SK-N-SH treated with all-trans-retinoic acid at 6 μM for 48 hours (cell line): ENCODE data around the gene MYOCD.

Experiments used
- PPARA ChIP-seq: fragments of 250-450 bp; sonication (Bioruptor Pico); IDR thresholded peaks from 2 replicates; pipeline ENCODE4 v1.5.0; 2020; ENCODE audit warnings: mild to moderate bottlenecking, borderline replicate concordance
- RARB ChIP-seq: fragments of 250-450 bp; sonication (Bioruptor Pico); IDR thresholded peaks from 2 replicates; pipeline ENCODE4 v1.8.0; 2021; ENCODE audit warnings: mild to moderate bottlenecking, moderate library complexity
- ZC3H10 ChIP-seq: fragments of 250-450 bp; sonication (Bioruptor Pico); IDR thresholded peaks from 2 replicates; pipeline ENCODE4 v1.5.1; 2021; ENCODE audit warnings: mild to moderate bottlenecking, moderate library complexity
- ZNF565 ChIP-seq: fragments of 450-650 bp; formaldehyde crosslinking; conservative IDR thresholded peaks from 2 replicates; pipeline ENCODE4 v1.5.0; 2020; ENCODE audit warnings: low read depth, mild to moderate bottlenecking, moderate library complexity
- TF ChIP-seq, protein P1 (sequence below): fragments of 250-450 bp; sonication (Bioruptor Pico); IDR thresholded peaks from 2 replicates; pipeline ENCODE4 v1.5.1; 2021; ENCODE audit warnings: mild to moderate bottlenecking, moderate library complexity
- TF ChIP-seq, protein P2 (sequence below): fragments of 250-450 bp; sonication (Bioruptor Pico); IDR thresholded peaks from 2 replicates; pipeline ENCODE4 v1.8.0; 2021; ENCODE audit warnings: low read depth, mild to moderate bottlenecking, moderate library complexity, borderline replicate concordance

DNA sequence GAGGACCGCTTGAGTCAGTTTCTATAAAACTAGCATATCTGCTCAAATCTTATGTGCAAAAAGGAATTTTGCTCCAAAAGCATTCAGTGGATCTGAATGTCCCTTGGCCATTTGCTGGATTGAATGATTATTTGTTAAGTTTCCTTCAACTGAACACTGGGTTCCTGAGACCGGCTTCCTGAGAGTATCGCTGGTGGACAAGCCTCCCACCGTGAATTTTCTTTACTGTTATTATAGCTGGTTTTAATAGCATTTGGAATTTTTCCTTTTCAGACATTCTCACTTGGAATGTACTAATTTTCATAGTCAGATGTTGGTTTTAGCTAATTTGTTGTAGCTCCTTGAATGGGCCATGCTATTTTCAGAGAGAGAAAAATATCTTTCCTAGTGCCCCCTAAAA lies 9.8 kb upstream of the MYOCD start:
- TF ChIP-seq RARB (no peak), ZNF565 (CRISPR knock-in tag) (no peak), ZC3H10 (no peak), PPARA (CRISPR knock-in tag) (no peak)
- TF ChIP-seq, protein P1, sequence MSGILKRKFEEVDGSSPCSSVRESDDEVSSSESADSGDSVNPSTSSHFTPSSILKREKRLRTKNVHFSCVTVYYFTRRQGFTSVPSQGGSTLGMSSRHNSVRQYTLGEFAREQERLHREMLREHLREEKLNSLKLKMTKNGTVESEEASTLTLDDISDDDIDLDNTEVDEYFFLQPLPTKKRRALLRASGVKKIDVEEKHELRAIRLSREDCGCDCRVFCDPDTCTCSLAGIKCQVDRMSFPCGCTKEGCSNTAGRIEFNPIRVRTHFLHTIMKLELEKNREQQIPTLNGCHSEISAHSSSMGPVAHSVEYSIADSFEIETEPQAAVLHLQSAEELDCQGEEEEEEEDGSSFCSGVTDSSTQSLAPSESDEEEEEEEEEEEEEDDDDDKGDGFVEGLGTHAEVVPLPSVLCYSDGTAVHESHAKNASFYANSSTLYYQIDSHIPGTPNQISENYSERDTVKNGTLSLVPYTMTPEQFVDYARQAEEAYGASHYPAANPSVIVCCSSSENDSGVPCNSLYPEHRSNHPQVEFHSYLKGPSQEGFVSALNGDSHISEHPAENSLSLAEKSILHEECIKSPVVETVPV (CRISPR knock-in tag) = no peak
- TF ChIP-seq, protein P2, sequence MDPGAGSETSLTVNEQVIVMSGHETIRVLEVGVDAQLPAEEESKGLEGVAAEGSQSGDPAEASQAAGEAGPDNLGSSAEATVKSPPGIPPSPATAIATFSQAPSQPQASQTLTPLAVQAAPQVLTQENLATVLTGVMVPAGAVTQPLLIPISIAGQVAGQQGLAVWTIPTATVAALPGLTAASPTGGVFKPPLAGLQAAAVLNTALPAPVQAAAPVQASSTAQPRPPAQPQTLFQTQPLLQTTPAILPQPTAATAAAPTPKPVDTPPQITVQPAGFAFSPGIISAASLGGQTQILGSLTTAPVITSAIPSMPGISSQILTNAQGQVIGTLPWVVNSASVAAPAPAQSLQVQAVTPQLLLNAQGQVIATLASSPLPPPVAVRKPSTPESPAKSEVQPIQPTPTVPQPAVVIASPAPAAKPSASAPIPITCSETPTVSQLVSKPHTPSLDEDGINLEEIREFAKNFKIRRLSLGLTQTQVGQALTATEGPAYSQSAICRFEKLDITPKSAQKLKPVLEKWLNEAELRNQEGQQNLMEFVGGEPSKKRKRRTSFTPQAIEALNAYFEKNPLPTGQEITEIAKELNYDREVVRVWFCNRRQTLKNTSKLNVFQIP (CRISPR knock-in tag) = no peak
